GM12878 (cell line): ENCODE data around the gene COL11A2. TPM values are rescaled to one million over a fixed set of nuclear protein-coding genes. Genes with fewer than 3 reads are reported as not detected.
A peak's percentile ranks its signal among the peaks of the same experiment; 100 is the strongest.

Experiments used
- ATAC-seq: fragments of 200-7000 bp; cut with Tn5 transposase; 3 replicates; pipeline ENCODE4 v1.9.1; 2020; ENCODE audit warnings: mild to moderate bottlenecking, moderate library complexity
- BruUV-seq: library from RNA; stranded (reverse); fragments of 400-500 nt; replicated peaks from 2 replicates; lab custom pipeline; 2021; lab: Mats Ljungman, UMichigan
- CTCF ChIA-PET: fragments of 300-600 bp; sonication (Branson Sonifier 250); formaldehyde crosslinking; extraction: SDS; loops from one replicate; lab custom pipeline; 2021; ENCODE audit warnings: inconsistent platforms; lab: Yijun Ruan, JAX
- POLR2A ChIA-PET: fragments of 350-600 bp; formaldehyde crosslinking; extraction: SDS; loops from one replicate; lab custom pipeline; 2021; ENCODE audit warnings: inconsistent platforms; lab: Charles Lee
- RAD21 ChIA-PET: fragments of 300-600 bp; sonication (Branson Sonifier 250); formaldehyde crosslinking; loops from one replicate; lab custom pipeline; 2023; ENCODE audit warnings: antibody characterized with exemption; ENCODE audit not compliant: unreplicated experiment; lab: Charles Lee
- SMC1A ChIA-PET: fragments of 300-600 bp; sonication (Branson Sonifier 250); formaldehyde crosslinking; loops from one replicate; lab custom pipeline; 2023; ENCODE audit not compliant: unreplicated experiment, uncharacterized antibody; lab: Charles Lee
- DNase-seq: peaks from one replicate; pipeline ENCODE4 v3.0.0-alpha.2; 2011; ENCODE audit warnings: low read depth, low spot score
- FAIRE-seq: peaks from 3 replicates; lab custom pipeline; 2011; peaks lifted over from hg19 to GRCh38; lab: Jason Lieb, UNC
- H2AFZ ChIP-seq: 2 replicates; pipeline ENCODE4 v1.6.0; 2011; ENCODE audit warnings: low read depth, low read length, control low read depth; ENCODE audit not compliant: control insufficient read depth
- H3K27ac ChIP-seq: 2 replicates; pipeline ENCODE4 v1.5.1; 2011; ENCODE audit warnings: control low read depth; ENCODE audit not compliant: control insufficient read depth, insufficient read depth
- H3K27me3 ChIP-seq, 2 experiments: replicated peaks in 1 of 2; 2 replicates each; pipeline versions ENCODE4 v1.6.0 to v1.6.1; 2011; ENCODE audit warnings: low read length in 1 of 2; ENCODE audit not compliant: control insufficient read depth in 2 of 2, insufficient read depth in 2 of 2
- H3K36me3 ChIP-seq, 2 experiments: 2 replicates each; pipeline ENCODE4 v1.5.1; 2011; ENCODE audit warnings: low read length in 1 of 2; ENCODE audit not compliant: control insufficient read depth in 2 of 2, insufficient read depth in 2 of 2
- H3K4me1 ChIP-seq: 2 replicates; pipeline ENCODE4 v1.6.1; 2011; ENCODE audit warnings: mild to moderate bottlenecking, low read length, moderate library complexity, mixed read lengths; ENCODE audit not compliant: control insufficient read depth, insufficient read depth
- H3K4me2 ChIP-seq: 2 replicates; pipeline ENCODE4 v1.6.0; 2011; ENCODE audit warnings: control low read depth; ENCODE audit not compliant: control insufficient read depth, insufficient read depth
- H3K4me3 ChIP-seq: fragments of 200-600 bp; sonication (generic); 2 replicates; pipeline ENCODE4 v1.5.1; 2016
- H3K79me2 ChIP-seq: 2 replicates; pipeline ENCODE4 v1.6.0; 2011; ENCODE audit warnings: low read length; ENCODE audit not compliant: control insufficient read depth, insufficient read depth
- H3K9ac ChIP-seq: 2 replicates; pipeline ENCODE4 v1.8.0; 2011; ENCODE audit warnings: low read length, control low read depth, mixed read lengths; ENCODE audit not compliant: control insufficient read depth, insufficient read depth
- H3K9me3 ChIP-seq: replicated peaks from 3 replicates; pipeline ENCODE4 v1.5.1; 2011; ENCODE audit warnings: mild to moderate bottlenecking, low read length; ENCODE audit not compliant: control insufficient read depth, insufficient read depth
- H4K20me1 ChIP-seq: 2 replicates; pipeline ENCODE4 v1.6.0; 2011; ENCODE audit not compliant: control insufficient read depth, insufficient read depth
- BHLHE40 ChIP-seq, 2 experiments: fragments of 450-650 bp in 1 of 2; IDR thresholded peaks; 2 replicates each; pipeline ENCODE4 v1.6.1; 2011 to 2017; ENCODE audit warnings: low read depth in 2 of 2, borderline replicate concordance in 1 of 2, improper control_type of control experiment in 1 of 2, low read length in 1 of 2, mild to moderate bottlenecking in 1 of 2
- CEBPB ChIP-seq, 2 experiments: fragments of 150-350 bp in 1 of 2; IDR thresholded peaks; 2 replicates each; pipeline ENCODE4 v1.6.1; 2012 to 2014; ENCODE audit warnings: low read depth in 2 of 2, low read length in 2 of 2, borderline replicate concordance in 1 of 2, inconsistent platforms in 1 of 2
- PRDM15 ChIP-seq: fragments of 450-650 bp; formaldehyde crosslinking; IDR thresholded peaks from 2 replicates; pipeline ENCODE4 v1.4.0; 2020; ENCODE audit warnings: mild to moderate bottlenecking, moderate library complexity
- SRF ChIP-seq, 2 experiments: IDR thresholded peaks; 2 replicates each; pipeline ENCODE4 v1.6.1; 2011; ENCODE audit warnings: low read depth in 2 of 2, low read length in 2 of 2, mild to moderate bottlenecking in 1 of 2, moderate library complexity in 1 of 2
- ZSCAN29 ChIP-seq: fragments of 450-650 bp; IDR thresholded peaks from 2 replicates; pipeline ENCODE4 v1.6.1; 2017; ENCODE audit warnings: mild to moderate bottlenecking, moderate library complexity
- WGBS: methylation state at CpG from one replicate; pipeline ENCODE4 v1.1.6; 2016; ENCODE audit warnings: low lambda C conversion rate; ENCODE audit not compliant: insufficient replicate concordance, insufficient coverage; ENCODE audit errors: missing lambda C conversion rate; 5-methylcytosine and 5-hydroxymethylcytosine counted together
- in situ Hi-C: fragments of 300-500 bp; cut with MboI; formaldehyde crosslinking; loops from 9 replicates; pipeline ENCODE4 v1.14.3; 2018; ENCODE audit warnings: mixed read lengths
- intact Hi-C: fragments of 100-400 bp; cut with micrococcal nuclease; formaldehyde crosslinking; loops from one replicate; pipeline ENCODE4 v1.14.2; 2022; ENCODE audit not compliant: unreplicated experiment
- polyA plus RNA-seq, 11 experiments: library from polyadenylated mRNA; depleted of rRNA in 4 of 11; unstranded in 6 of 11; stranded (reverse) in 5 of 11; fragments of >200 nt; fragmentation: Nextera tagmentation in 4 of 11; fragmentation: Illumina TruSeq in 1 of 11; extraction: Ambion mirVana in 4 of 11; extraction: Trizol in 1 of 11; gene quantifications; 1 replicate in 1 of 11; 2 replicates in 10 of 11; pipeline versions ENCODE4 v1.2.1 to v1.2.3, GENCODE V29; 2011 to 2016; ENCODE audit warnings: inconsistent platforms in 2 of 11, missing spikeins in 2 of 11, low read depth in 1 of 11
- total RNA-seq, 4 experiments: library from RNA; depleted of rRNA in 3 of 4; stranded (reverse); fragments of >200 nt in 3 of 4; fragmentation: Illumina TruSeq in 1 of 4; extraction: Trizol in 1 of 4; gene quantifications; 2 replicates each; pipeline versions ENCODE4 v1.2.1 to v1.2.3, GENCODE V29; 2013 to 2021

The COL11A2 gene
- total and polyA plus RNA-seq, 10 of the 15 experiments (the other 5 are each of a cell fraction or from before 2014, with no cell fraction given), result 0.03 to 0.83 (median 0.22) TPM; not detected in 1

- Histone ChIP-seq H2AFZ (no peak overlapping the region), H3K36me3 (no peaks in the 10 kb centered on the region), H3K4me3 (no peak overlapping the region), H3K4me1 (no peaks in the 10 kb centered on the region; the same call in 1 of the 2 replicates), H3K4me2 (no peak overlapping the region), H3K79me2 (no peaks in the 10 kb centered on the region), H3K9ac (no peak overlapping the region), H3K9me3 (no peaks in the 10 kb centered on the region), H4K20me1 (no peaks in the 10 kb centered on the region), H3K27ac (no peak overlapping the region), H3K27me3 (no peaks in the 10 kb centered on the region)
- ATAC-seq (no peak), FAIRE-seq (no peak), DNase-seq (no peak)
- TF ChIP-seq BHLHE40 (IDR thresholded peaks at IDR 0.05; ENCODE audit: borderline replicate concordance in 1 of 2, low read depth in 2 of 2, low read length in 1 of 2) (peak in 1 of 2 experiments; percentile 43; a peak in 1 of 4 replicates), SRF (IDR thresholded peaks at IDR 0.05; ENCODE audit: low read depth in 2 of 2, low read length in 2 of 2) (0 out of 4 replicates have a peak, but pooled peaks of 1 of the 2 experiments have one; percentile 5), CEBPB (IDR thresholded peaks at IDR 0.05; ENCODE audit: borderline replicate concordance in 1 of 2, low read depth in 2 of 2, low read length in 2 of 2) (no peak), ZSCAN29 (no peak), PRDM15 (CRISPR knock-in tag) (no peak)
- intact Hi-C loops (loop anchor here (2.0 kb wide), 1 partner anchor 61 kb away; no protein-coding TSS in a partner anchor), in situ Hi-C loops (no loop called here)
- RAD21 ChIA-PET, result no interaction called here
- no TSS peak for BruUV-seq
- SMC1A ChIA-PET, result no interaction called here
- POLR2A ChIA-PET, result no interaction called here
- 40% methylated on average over 19 of the region's 19 CpGs for WGBS
- CTCF ChIA-PET, result interaction anchor here (0.6 to 0.9 kb wide), 3 partner anchors 42 to 81 kb away, joined by 3 read pairs; no protein-coding TSS in a partner anchor
Observed at GRCh38 chr6:33167374-33168283, 24.6 kb downstream of the COL11A2 start.
